ENCODE results near the gene RHEBL1.

DNA sequence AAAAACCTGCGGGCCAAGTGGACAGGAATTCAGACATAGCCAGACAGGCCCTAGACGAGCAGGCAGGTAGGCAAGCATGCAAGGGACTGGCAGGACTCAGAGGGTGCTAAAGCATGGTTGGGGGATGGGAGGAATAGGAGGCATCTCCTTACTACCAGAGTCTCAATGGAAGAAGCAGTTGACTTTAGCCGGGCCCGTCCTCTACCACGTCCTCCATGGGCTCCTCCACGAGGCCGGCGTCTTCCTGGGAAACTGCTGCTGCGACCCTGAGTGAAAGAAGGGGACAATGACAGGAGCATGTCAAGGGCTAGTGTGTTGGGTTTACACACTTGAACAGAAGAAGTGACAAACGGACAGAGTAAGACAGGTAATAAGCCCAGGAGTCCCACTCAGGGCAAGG, 20.8 kb downstream of the RHEBL1 start:
- TF ChIP-seq CTCF (conservative IDR thresholded peaks at IDR 0.05; ENCODE audit: low read depth, low read length), result no peak
- no peak for TF ChIP-seq EZH2 (IDR thresholded peaks at IDR 0.05; ENCODE audit: borderline replicate concordance, low read depth, low read length, poor library complexity, severe bottlenecking)

All from A673 (cell line).